Measurements from ENCODE around the gene ADARB2. TPM values are rescaled to one million over a fixed set of nuclear protein-coding genes. Genes with fewer than 3 reads are reported as not detected.

Gene ADARB2
- total RNA-seq, 4 donors from 2014 or later, result 0.13 to 6.1 (median 0.57) TPM

GRCh38 chr10:1517684-1518083 is 219.6 kb downstream of the ADARB2 start:
- TF ChIP-seq CTCF (IDR thresholded peaks at IDR 0.05), result no peak
- DNase-seq (ENCODE audit: low spot score) (no peak), ATAC-seq (ENCODE audit: low FRiP score) (no peak)

GRCh38 chr10:1516492-1517165 is 220.7 kb downstream of the ADARB2 start:
- TF ChIP-seq CTCF (IDR thresholded peaks at IDR 0.05), result no peak
- ATAC-seq (ENCODE audit: low FRiP score) (no peak), DNase-seq (ENCODE audit: low spot score) (no peak)

GRCh38 chr10:1515780-1516491 is 221.4 kb downstream of the ADARB2 start:
- DNase-seq (ENCODE audit: low spot score), result no peak
- ATAC-seq (ENCODE audit: low FRiP score), result no peak
- no peak for TF ChIP-seq CTCF (IDR thresholded peaks at IDR 0.05)

GRCh38 chr10:1515121-1515779 is 222.1 kb downstream of the ADARB2 start:
- DNase-seq (ENCODE audit: low spot score) (no peak), ATAC-seq (ENCODE audit: low FRiP score) (no peak)
- TF ChIP-seq CTCF (IDR thresholded peaks at IDR 0.05), result no peak

GRCh38 chr10:1514681-1515080 is 222.6 kb downstream of the ADARB2 start:
- no peak for TF ChIP-seq CTCF (IDR thresholded peaks at IDR 0.05)
- ATAC-seq (ENCODE audit: low FRiP score), result no peak
- DNase-seq (ENCODE audit: low spot score), result no peak

- no peak for TF ChIP-seq CTCF (IDR thresholded peaks at IDR 0.05)
- ATAC-seq (ENCODE audit: low FRiP score) (no peak), DNase-seq (ENCODE audit: low spot score) (no peak)
These were observed 224.1 kb downstream of the ADARB2 start for GRCh38 chr10:1513221-1513620.
